SK-N-SH (cell line): ENCODE results near the gene CUEDC1. TPM values are rescaled to one million over a fixed set of nuclear protein-coding genes. Genes with fewer than 3 reads are reported as not detected.

Source experiments
- CTCF ChIA-PET: fragments of 300-600, 350-600 bp; formaldehyde crosslinking; extraction: SDS; loops from one replicate; lab custom pipeline; 2021; lab: Yijun Ruan, JAX
- POLR2A ChIA-PET: fragments of 350-600 bp; sonication (Branson Sonifier 250); formaldehyde crosslinking; extraction: SDS; loops from one replicate; lab custom pipeline; 2020; ENCODE audit warnings: antibody characterized with exemption, inconsistent platforms; lab: Yijun Ruan, JAX
- DNase-seq: peaks from one replicate; pipeline ENCODE4 v3.0.0; 2012
- H2AFZ ChIP-seq: fragments of 200-600 bp; sonication (generic); 2 replicates; pipeline ENCODE4 v1.8.1; 2016; ENCODE audit warnings: antibody characterized with exemption, mild to moderate bottlenecking, low read depth
- H3F3A ChIP-seq: fragments of 200-600 bp; sonication (generic); replicated peaks from 2 replicates; pipeline ENCODE3; 2016; ENCODE audit warnings: antibody characterized with exemption, mild to moderate bottlenecking; ENCODE audit not compliant: insufficient read depth
- H3K27ac ChIP-seq, 2 experiments: fragments of 200-500 bp in 1 of 2; fragments of 200-600 bp in 1 of 2; sonication (Bioruptor generic) in 1 of 2; sonication (generic), shearing (Covaris generic) in 1 of 2; 2 replicates each; pipeline versions ENCODE4 v1.5.1 to v1.6.1; 2014 to 2016; ENCODE audit warnings: low read depth in 2 of 2, inconsistent platforms in 1 of 2, low read length in 1 of 2, mild to moderate bottlenecking in 1 of 2, mixed read lengths in 1 of 2
- H3K27me3 ChIP-seq: fragments of 200-600 bp; sonication (generic), shearing (Covaris generic); 2 replicates; pipeline ENCODE4 v1.6.1; 2016; ENCODE audit warnings: mixed run types; ENCODE audit not compliant: insufficient read depth
- H3K36me3 ChIP-seq, 2 experiments: fragments of 200-500 bp in 1 of 2; fragments of 200-600 bp in 1 of 2; sonication (Bioruptor generic) in 1 of 2; sonication (generic) in 1 of 2; replicated peaks in 1 of 2; 2 replicates each; pipeline versions ENCODE3 to v1.5.1; 2014 to 2016; ENCODE audit warnings: low read length in 1 of 2, mild to moderate bottlenecking in 1 of 2; ENCODE audit not compliant: insufficient read depth in 2 of 2, control insufficient read depth in 1 of 2
- H3K4me1 ChIP-seq, 2 experiments: fragments of 200-500 bp in 1 of 2; fragments of 200-600 bp in 1 of 2; sonication (Bioruptor generic) in 1 of 2; sonication (generic), shearing (Covaris generic) in 1 of 2; 2 replicates each; pipeline versions ENCODE4 v1.5.1 to v1.6.1; 2014 to 2016; ENCODE audit warnings: low read depth in 1 of 2, low read length in 1 of 2, mixed run types in 1 of 2; ENCODE audit not compliant: insufficient read depth in 2 of 2, control insufficient read depth in 1 of 2
- H3K4me2 ChIP-seq: fragments of 200-600 bp; sonication (generic), shearing (Covaris generic); 2 replicates; pipeline ENCODE4 v1.6.1; 2017; ENCODE audit warnings: mixed run types
- H3K4me3 ChIP-seq, 2 experiments: fragments of 200-500 bp in 1 of 2; fragments of 200-600 bp in 1 of 2; sonication (Bioruptor generic) in 1 of 2; sonication (generic), shearing (Covaris generic) in 1 of 2; 2 replicates each; pipeline versions ENCODE4 v1.5.1 to v1.8.1; 2014 to 2016; ENCODE audit warnings: low read depth in 2 of 2, inconsistent platforms in 1 of 2, low read length in 1 of 2, mild to moderate bottlenecking in 1 of 2, mixed read lengths in 1 of 2, moderate library complexity in 1 of 2
- H3K79me2 ChIP-seq: fragments of 200-600 bp; sonication (generic); 2 replicates; pipeline ENCODE4 v1.8.1; 2017; ENCODE audit warnings: mild to moderate bottlenecking; ENCODE audit not compliant: insufficient read depth
- H3K9ac ChIP-seq: fragments of 200-600 bp; sonication (generic); 2 replicates; pipeline ENCODE4 v1.6.1; 2017; ENCODE audit warnings: mixed run types
- H3K9me2 ChIP-seq: fragments of 200-600 bp; sonication (generic); 2 replicates; pipeline ENCODE4 v1.6.1; 2017; ENCODE audit warnings: mixed run types
- H3K9me3 ChIP-seq: fragments of 200-600 bp; sonication (generic); 2 replicates; pipeline ENCODE4 v1.6.1; 2017; ENCODE audit warnings: mixed run types, mild to moderate bottlenecking, moderate library complexity
- H4K20me1 ChIP-seq: fragments of 200-600 bp; sonication (generic); 2 replicates; pipeline ENCODE4 v1.6.1; 2017; ENCODE audit warnings: mild to moderate bottlenecking, mixed run types; ENCODE audit not compliant: insufficient read depth
- ELF1 ChIP-seq: IDR thresholded peaks from 2 replicates; pipeline ENCODE4 v1.4.0; 2012
- EP300 ChIP-seq, 2 experiments: IDR thresholded peaks; 2 replicates each; pipeline versions ENCODE4 v1.4.0 to v1.6.1; 2012; ENCODE audit warnings: borderline replicate concordance in 1 of 2, low read depth in 1 of 2, low read length in 1 of 2
- EZH2phosphoT487 ChIP-seq: fragments of 200-600 bp; sonication (generic); IDR thresholded peaks from 2 replicates; pipeline ENCODE4 v1.6.1; 2017; ENCODE audit warnings: low read depth, mixed run types, mild to moderate bottlenecking, antibody characterized with exemption, moderate library complexity, borderline replicate concordance
- FOXJ3 ChIP-seq: sonication (generic); formaldehyde crosslinking; IDR thresholded peaks from 2 replicates; pipeline ENCODE4 v1.5.1; 2020; ENCODE audit warnings: mild to moderate bottlenecking, missing genetic modification reagents
- FOXM1 ChIP-seq: IDR thresholded peaks from 2 replicates; pipeline ENCODE4 v1.4.0; 2012; ENCODE audit warnings: low read depth, mild to moderate bottlenecking
- JUND ChIP-seq: IDR thresholded peaks from 2 replicates; pipeline ENCODE4 v1.4.0; 2012
- MEF2A ChIP-seq: IDR thresholded peaks from 2 replicates; pipeline ENCODE4 v1.4.0; 2012; ENCODE audit warnings: low read depth, borderline replicate concordance
- MXI1 ChIP-seq: IDR thresholded peaks from 2 replicates; pipeline ENCODE4 v1.6.1; 2012; ENCODE audit warnings: mild to moderate bottlenecking, low read depth, low read length, improper control_type of control experiment
- RAD21 ChIP-seq: IDR thresholded peaks from 2 replicates; pipeline ENCODE4 v1.6.1; 2012; ENCODE audit warnings: mild to moderate bottlenecking, low read length
- RCOR1 ChIP-seq: fragments of 150-350 bp; IDR thresholded peaks from 2 replicates; pipeline ENCODE4 v1.6.1; 2017; ENCODE audit warnings: antibody characterized with exemption, low read length
- RFX5 ChIP-seq: IDR thresholded peaks from 2 replicates; pipeline ENCODE4 v1.6.1; 2012; ENCODE audit warnings: mild to moderate bottlenecking, improper control_type of control experiment, low read length
- RXRA ChIP-seq: IDR thresholded peaks from 2 replicates; pipeline ENCODE4 v1.4.0; 2012; ENCODE audit warnings: low read depth, mild to moderate bottlenecking, borderline replicate concordance
- TAF1 ChIP-seq: IDR thresholded peaks from 2 replicates; pipeline ENCODE4 v1.6.1; 2012; ENCODE audit warnings: low read depth, mild to moderate bottlenecking, low read length, moderate library complexity, borderline replicate concordance
- YY1 ChIP-seq: IDR thresholded peaks from 2 replicates; pipeline ENCODE4 v1.4.0; 2012; ENCODE audit warnings: low read depth, mild to moderate bottlenecking
- WGBS: methylation state at CpG from one replicate; pipeline ENCODE4 v1.1.6; 2017; ENCODE audit warnings: low lambda C conversion rate; 5-methylcytosine and 5-hydroxymethylcytosine counted together
- polyA plus RNA-seq, 3 experiments: library from polyadenylated mRNA; depleted of rRNA; stranded (reverse); fragments of >200 nt; gene quantifications; 2 replicates each; pipeline ENCODE4 v1.2.3, GENCODE V29; 2012
- TF ChIP-seq, protein P1 (sequence below): IDR thresholded peaks from 2 replicates; pipeline ENCODE4; 2012
- TF ChIP-seq, protein P2 (sequence below): IDR thresholded peaks from 2 replicates; pipeline ENCODE4 v1.4.0; 2012; ENCODE audit warnings: low read depth
- TF ChIP-seq, protein P3 (sequence below): IDR thresholded peaks from 2 replicates; pipeline ENCODE4 v1.6.1; 2012; ENCODE audit warnings: mild to moderate bottlenecking, low read depth, low read length, moderate library complexity
- TF ChIP-seq, protein P4 (sequence below): IDR thresholded peaks from 2 replicates; pipeline ENCODE4 v1.4.0; 2012; ENCODE audit warnings: low read depth, borderline replicate concordance
- TF ChIP-seq, protein P5 (sequence below): fragments of 200-600 bp; sonication (generic); IDR thresholded peaks from 2 replicates; pipeline ENCODE4 v1.6.1; 2017; ENCODE audit warnings: antibody characterized with exemption, mild to moderate bottlenecking, moderate library complexity
- TF ChIP-seq, protein P6 (sequence below): fragments of 150-350 bp; IDR thresholded peaks from 2 replicates; pipeline ENCODE4 v1.6.1; 2017; ENCODE audit warnings: antibody characterized with exemption, low read length, low read depth, borderline replicate concordance

Gene CUEDC1
- polyA plus RNA-seq, 1 of the 3 experiments (the other 2 are of a cell fraction): 58.9 TPM

DNA sequence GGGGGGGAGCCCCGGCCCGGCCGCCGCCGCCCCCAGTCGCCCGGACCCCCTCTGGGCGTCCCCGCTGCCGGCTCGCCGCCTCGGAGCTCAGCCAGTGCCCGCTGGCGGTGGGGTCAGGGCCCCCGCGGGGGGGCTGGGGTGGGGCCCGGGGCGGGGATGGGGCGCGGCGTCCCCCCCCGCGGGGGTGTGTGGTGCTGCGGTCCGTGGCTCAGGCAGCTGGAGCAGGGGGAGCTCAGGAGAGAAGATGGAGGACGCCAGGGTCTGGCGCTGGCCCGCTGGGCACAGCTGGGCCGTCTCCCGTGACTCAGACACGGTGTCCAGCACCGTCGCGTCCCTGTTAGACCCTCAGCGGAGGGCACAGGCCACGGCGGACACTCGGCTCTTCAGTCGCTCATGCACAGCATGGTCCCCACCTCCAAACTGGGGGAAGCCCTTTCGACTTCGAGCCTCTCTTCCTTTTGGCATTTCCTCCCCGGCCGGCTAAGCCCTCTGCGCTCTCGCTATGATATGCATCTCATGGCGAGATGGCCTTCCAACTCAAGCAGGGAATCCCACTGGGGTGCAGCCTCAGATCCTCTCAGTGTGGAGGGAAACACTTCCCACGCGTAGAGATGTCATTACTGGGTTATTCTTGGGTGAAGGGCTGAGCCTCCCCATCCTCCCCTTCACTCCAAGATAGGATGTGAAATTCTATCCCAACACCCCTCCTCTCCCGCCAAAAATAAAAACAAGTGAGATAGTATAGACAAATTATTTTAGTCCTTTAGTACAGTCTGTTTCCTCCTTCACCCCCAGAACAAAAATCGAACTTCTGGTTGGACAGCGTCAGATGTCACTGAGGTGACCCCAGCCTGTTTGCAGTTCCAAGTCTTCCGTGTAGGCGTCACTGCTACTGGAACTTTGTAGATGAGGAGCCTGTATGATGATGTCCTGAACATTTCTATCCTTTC, 33.4 kb upstream of the CUEDC1 start:
- Histone ChIP-seq H4K20me1 (peaks cover 25% of the 10 kb centered on the region), H3K36me3 (peaks cover 12 to 25% of the 10 kb centered on the region in 2 experiments), H3K4me1 (peaks cover 20 to 47% of the 10 kb centered on the region in 2 experiments), H3K4me3 (peak overlapping the region; percentile 78 to 98), H2AFZ (no peak overlapping the region; the same call in 1 of the 2 replicates), H3K79me2 (peaks cover 42% of the 10 kb centered on the region), H3K9me3 (no peaks in the 10 kb centered on the region), H3K9me2 (no peaks in the 10 kb centered on the region), H3K27ac (peak overlapping the region; percentile 96 to 100), H3F3A (peaks cover 64% of the 10 kb centered on the region), H3K4me2 (peak overlapping the region; percentile 86), H3K9ac (peak overlapping the region; percentile 98), H3K27me3 (no peaks in the 10 kb centered on the region)
- peak; percentile 98 for DNase-seq
- WGBS: 6% methylated on average over 30 of the region's 54 CpGs
- POLR2A ChIA-PET: interaction anchor here (1.0 to 1.6 kb wide), 11 partner anchors 18 to 139 kb away, joined by 3 to 10 read pairs (median 5); partner anchors contain the start of genes CUEDC1, DYNLL2, MRPS23 and SRSF1
- CTCF ChIA-PET: interaction anchor here (0.7 to 20.5 kb wide), 12 partner anchors 11 to 205 kb away, joined by 3 to 1002 read pairs (median 4); partner anchors contain the start of genes CUEDC1, MRPS23 and SRSF1
- TF ChIP-seq MEF2A (no peak), TAF1 (peak; percentile 64), JUND (0 out of 2 replicates have a peak, but pooled peaks have one; percentile 20), EZH2phosphoT487 (no peak), EP300 (IDR thresholded peaks at IDR 0.05; ENCODE audit: borderline replicate concordance in 1 of 2, low read depth in 1 of 2, low read length in 1 of 2) (0 out of 4 replicates have a peak, but pooled peaks of 1 of the 2 experiments have one; percentile 1), RXRA (no peak), RAD21 (peak; percentile 32; the same call in 1 of the 2 replicates), ELF1 (no peak), YY1 (peak; percentile 82), MXI1 (peak; percentile 50), RFX5 (peak; percentile 90), RCOR1 (no peak), FOXJ3 (no peak), FOXM1 (no peak)
- TF ChIP-seq, protein P1, sequence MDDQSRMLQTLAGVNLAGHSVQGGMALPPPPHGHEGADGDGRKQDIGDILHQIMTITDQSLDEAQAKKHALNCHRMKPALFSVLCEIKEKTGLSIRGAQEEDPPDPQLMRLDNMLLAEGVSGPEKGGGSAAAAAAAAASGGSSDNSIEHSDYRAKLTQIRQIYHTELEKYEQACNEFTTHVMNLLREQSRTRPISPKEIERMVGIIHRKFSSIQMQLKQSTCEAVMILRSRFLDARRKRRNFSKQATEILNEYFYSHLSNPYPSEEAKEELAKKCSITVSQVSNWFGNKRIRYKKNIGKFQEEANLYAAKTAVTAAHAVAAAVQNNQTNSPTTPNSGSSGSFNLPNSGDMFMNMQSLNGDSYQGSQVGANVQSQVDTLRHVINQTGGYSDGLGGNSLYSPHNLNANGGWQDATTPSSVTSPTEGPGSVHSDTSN: no peak
- TF ChIP-seq, protein P2, sequence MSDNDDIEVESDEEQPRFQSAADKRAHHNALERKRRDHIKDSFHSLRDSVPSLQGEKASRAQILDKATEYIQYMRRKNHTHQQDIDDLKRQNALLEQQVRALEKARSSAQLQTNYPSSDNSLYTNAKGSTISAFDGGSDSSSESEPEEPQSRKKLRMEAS: peak; percentile 37; the same call in 1 of the 2 replicates
- TF ChIP-seq, protein P3, sequence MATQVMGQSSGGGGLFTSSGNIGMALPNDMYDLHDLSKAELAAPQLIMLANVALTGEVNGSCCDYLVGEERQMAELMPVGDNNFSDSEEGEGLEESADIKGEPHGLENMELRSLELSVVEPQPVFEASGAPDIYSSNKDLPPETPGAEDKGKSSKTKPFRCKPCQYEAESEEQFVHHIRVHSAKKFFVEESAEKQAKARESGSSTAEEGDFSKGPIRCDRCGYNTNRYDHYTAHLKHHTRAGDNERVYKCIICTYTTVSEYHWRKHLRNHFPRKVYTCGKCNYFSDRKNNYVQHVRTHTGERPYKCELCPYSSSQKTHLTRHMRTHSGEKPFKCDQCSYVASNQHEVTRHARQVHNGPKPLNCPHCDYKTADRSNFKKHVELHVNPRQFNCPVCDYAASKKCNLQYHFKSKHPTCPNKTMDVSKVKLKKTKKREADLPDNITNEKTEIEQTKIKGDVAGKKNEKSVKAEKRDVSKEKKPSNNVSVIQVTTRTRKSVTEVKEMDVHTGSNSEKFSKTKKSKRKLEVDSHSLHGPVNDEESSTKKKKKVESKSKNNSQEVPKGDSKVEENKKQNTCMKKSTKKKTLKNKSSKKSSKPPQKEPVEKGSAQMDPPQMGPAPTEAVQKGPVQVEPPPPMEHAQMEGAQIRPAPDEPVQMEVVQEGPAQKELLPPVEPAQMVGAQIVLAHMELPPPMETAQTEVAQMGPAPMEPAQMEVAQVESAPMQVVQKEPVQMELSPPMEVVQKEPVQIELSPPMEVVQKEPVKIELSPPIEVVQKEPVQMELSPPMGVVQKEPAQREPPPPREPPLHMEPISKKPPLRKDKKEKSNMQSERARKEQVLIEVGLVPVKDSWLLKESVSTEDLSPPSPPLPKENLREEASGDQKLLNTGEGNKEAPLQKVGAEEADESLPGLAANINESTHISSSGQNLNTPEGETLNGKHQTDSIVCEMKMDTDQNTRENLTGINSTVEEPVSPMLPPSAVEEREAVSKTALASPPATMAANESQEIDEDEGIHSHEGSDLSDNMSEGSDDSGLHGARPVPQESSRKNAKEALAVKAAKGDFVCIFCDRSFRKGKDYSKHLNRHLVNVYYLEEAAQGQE: peak; percentile 48; the same call in 1 of the 2 replicates
- TF ChIP-seq, protein P4, sequence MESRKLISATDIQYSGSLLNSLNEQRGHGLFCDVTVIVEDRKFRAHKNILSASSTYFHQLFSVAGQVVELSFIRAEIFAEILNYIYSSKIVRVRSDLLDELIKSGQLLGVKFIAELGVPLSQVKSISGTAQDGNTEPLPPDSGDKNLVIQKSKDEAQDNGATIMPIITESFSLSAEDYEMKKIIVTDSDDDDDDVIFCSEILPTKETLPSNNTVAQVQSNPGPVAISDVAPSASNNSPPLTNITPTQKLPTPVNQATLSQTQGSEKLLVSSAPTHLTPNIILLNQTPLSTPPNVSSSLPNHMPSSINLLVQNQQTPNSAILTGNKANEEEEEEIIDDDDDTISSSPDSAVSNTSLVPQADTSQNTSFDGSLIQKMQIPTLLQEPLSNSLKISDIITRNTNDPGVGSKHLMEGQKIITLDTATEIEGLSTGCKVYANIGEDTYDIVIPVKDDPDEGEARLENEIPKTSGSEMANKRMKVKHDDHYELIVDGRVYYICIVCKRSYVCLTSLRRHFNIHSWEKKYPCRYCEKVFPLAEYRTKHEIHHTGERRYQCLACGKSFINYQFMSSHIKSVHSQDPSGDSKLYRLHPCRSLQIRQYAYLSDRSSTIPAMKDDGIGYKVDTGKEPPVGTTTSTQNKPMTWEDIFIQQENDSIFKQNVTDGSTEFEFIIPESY: peak; percentile 50; the same call in 1 of the 2 replicates
- TF ChIP-seq, protein P5, sequence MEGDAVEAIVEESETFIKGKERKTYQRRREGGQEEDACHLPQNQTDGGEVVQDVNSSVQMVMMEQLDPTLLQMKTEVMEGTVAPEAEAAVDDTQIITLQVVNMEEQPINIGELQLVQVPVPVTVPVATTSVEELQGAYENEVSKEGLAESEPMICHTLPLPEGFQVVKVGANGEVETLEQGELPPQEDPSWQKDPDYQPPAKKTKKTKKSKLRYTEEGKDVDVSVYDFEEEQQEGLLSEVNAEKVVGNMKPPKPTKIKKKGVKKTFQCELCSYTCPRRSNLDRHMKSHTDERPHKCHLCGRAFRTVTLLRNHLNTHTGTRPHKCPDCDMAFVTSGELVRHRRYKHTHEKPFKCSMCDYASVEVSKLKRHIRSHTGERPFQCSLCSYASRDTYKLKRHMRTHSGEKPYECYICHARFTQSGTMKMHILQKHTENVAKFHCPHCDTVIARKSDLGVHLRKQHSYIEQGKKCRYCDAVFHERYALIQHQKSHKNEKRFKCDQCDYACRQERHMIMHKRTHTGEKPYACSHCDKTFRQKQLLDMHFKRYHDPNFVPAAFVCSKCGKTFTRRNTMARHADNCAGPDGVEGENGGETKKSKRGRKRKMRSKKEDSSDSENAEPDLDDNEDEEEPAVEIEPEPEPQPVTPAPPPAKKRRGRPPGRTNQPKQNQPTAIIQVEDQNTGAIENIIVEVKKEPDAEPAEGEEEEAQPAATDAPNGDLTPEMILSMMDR: no peak; the same call in 1 of the 2 replicates
- TF ChIP-seq, protein P6, sequence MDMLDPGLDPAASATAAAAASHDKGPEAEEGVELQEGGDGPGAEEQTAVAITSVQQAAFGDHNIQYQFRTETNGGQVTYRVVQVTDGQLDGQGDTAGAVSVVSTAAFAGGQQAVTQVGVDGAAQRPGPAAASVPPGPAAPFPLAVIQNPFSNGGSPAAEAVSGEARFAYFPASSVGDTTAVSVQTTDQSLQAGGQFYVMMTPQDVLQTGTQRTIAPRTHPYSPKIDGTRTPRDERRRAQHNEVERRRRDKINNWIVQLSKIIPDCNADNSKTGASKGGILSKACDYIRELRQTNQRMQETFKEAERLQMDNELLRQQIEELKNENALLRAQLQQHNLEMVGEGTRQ: no peak
